ENCODE measurements around the gene HEATR5A. TPM values are rescaled to one million over a fixed set of nuclear protein-coding genes. Genes with fewer than 3 reads are reported as not detected.
A peak's percentile ranks its signal among the peaks of the same experiment; 100 is the strongest.

The HEATR5A gene
- total and polyA plus RNA-seq, 2 of the 13 experiments (the other 11 are each of a cell fraction or from before 2014, with no cell fraction given): 36.4 to 105 TPM

DNA sequence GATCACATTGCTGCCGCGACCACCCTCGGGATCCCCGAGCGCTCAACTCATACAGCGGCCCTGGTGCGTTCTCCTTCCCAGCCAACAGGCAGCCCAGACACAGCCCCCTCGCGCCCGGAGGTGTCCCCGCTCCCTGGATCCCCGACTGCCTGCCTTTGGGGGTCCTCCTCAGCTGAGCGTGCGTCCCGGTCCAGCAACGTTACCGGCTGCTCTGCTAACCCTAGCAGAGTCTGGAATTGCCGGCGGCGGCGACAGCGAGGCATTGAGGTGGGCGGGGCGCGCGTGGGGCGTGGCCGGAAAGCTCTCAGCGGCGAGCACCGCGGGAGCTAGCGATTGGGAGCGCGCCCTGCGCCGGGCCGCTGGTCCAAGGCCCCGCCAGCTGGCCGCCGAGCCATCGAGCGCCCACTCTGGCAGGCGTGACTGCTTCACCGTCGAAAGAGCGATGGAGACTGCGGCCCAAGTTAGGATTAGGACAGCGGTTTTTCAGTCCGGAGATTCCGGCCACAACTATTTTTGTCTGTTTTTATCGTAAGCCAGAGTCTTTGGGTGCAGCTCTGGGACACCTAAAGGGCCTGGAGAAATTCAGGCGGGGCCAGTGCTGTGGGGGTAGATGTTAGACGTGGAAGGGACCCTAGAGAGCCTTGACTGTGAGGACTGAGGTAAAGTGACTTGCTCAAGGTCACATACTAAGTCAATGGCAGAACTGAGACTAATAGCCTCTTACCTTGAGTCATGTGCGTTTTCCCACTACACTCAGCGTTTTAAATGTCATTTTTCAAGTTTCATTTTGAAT lies at the start of gene HEATR5A (continued):
- TF ChIP-seq, protein P1, sequence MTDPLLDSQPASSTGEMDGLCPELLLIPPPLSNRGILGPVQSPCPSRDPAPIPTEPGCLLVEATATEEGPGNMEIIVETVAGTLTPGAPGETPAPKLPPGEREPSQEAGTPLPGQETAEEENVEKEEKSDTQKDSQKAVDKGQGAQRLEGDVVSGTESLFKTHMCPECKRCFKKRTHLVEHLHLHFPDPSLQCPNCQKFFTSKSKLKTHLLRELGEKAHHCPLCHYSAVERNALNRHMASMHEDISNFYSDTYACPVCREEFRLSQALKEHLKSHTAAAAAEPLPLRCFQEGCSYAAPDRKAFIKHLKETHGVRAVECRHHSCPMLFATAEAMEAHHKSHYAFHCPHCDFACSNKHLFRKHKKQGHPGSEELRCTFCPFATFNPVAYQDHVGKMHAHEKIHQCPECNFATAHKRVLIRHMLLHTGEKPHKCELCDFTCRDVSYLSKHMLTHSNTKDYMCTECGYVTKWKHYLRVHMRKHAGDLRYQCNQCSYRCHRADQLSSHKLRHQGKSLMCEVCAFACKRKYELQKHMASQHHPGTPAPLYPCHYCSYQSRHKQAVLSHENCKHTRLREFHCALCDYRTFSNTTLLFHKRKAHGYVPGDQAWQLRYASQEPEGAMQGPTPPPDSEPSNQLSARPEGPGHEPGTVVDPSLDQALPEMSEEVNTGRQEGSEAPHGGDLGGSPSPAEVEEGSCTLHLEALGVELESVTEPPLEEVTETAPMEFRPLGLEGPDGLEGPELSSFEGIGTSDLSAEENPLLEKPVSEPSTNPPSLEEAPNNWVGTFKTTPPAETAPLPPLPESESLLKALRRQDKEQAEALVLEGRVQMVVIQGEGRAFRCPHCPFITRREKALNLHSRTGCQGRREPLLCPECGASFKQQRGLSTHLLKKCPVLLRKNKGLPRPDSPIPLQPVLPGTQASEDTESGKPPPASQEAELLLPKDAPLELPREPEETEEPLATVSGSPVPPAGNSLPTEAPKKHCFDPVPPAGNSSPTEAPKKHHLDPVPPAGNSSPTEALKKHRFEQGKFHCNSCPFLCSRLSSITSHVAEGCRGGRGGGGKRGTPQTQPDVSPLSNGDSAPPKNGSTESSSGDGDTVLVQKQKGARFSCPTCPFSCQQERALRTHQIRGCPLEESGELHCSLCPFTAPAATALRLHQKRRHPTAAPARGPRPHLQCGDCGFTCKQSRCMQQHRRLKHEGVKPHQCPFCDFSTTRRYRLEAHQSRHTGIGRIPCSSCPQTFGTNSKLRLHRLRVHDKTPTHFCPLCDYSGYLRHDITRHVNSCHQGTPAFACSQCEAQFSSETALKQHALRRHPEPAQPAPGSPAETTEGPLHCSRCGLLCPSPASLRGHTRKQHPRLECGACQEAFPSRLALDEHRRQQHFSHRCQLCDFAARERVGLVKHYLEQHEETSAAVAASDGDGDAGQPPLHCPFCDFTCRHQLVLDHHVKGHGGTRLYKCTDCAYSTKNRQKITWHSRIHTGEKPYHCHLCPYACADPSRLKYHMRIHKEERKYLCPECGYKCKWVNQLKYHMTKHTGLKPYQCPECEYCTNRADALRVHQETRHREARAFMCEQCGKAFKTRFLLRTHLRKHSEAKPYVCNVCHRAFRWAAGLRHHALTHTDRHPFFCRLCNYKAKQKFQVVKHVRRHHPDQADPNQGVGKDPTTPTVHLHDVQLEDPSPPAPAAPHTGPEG (CRISPR knock-in tag; IDR thresholded peaks at IDR 0.05): peak; percentile 95
- TF ChIP-seq PRMT3 (CRISPR knock-in tag; IDR thresholded peaks at IDR 0.05; ENCODE audit: borderline replicate concordance, low read depth) (no peak), ZSCAN9 (CRISPR knock-in tag; IDR thresholded peaks at IDR 0.05; ENCODE audit: borderline replicate concordance) (peak; percentile 97), ZNF235 (CRISPR knock-in tag; IDR thresholded peaks at IDR 0.05; ENCODE audit: borderline replicate concordance) (peak; percentile 95), ZNF724P (CRISPR knock-in tag; IDR thresholded peaks at IDR 0.05; ENCODE audit: borderline replicate concordance) (peak; percentile 99), ARNT2 (CRISPR knock-in tag; IDR thresholded peaks at IDR 0.05; ENCODE audit: low read depth) (peak; percentile 100), ELF4 (CRISPR knock-in tag; IDR thresholded peaks at IDR 0.05; ENCODE audit: borderline replicate concordance) (peak; percentile 22; the same call in 1 of the 2 replicates), NCOR1 (IDR thresholded peaks at IDR 0.05; ENCODE audit: borderline replicate concordance, low read length) (peak; percentile 21), ZNF761 (CRISPR knock-in tag; conservative IDR thresholded peaks at IDR 0.05) (peak; percentile 99), BRCA1 (CRISPR knock-in tag; IDR thresholded peaks at IDR 0.05) (peak; percentile 100), SCMH1 (CRISPR knock-in tag; IDR thresholded peaks at IDR 0.05; ENCODE audit: borderline replicate concordance) (no peak)
- TF ChIP-seq, protein P2, sequence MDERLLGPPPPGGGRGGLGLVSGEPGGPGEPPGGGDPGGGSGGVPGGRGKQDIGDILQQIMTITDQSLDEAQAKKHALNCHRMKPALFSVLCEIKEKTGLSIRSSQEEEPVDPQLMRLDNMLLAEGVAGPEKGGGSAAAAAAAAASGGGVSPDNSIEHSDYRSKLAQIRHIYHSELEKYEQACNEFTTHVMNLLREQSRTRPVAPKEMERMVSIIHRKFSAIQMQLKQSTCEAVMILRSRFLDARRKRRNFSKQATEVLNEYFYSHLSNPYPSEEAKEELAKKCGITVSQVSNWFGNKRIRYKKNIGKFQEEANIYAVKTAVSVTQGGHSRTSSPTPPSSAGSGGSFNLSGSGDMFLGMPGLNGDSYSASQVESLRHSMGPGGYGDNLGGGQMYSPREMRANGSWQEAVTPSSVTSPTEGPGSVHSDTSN (CRISPR knock-in tag; IDR thresholded peaks at IDR 0.05): no peak
- TF ChIP-seq, protein P3, sequence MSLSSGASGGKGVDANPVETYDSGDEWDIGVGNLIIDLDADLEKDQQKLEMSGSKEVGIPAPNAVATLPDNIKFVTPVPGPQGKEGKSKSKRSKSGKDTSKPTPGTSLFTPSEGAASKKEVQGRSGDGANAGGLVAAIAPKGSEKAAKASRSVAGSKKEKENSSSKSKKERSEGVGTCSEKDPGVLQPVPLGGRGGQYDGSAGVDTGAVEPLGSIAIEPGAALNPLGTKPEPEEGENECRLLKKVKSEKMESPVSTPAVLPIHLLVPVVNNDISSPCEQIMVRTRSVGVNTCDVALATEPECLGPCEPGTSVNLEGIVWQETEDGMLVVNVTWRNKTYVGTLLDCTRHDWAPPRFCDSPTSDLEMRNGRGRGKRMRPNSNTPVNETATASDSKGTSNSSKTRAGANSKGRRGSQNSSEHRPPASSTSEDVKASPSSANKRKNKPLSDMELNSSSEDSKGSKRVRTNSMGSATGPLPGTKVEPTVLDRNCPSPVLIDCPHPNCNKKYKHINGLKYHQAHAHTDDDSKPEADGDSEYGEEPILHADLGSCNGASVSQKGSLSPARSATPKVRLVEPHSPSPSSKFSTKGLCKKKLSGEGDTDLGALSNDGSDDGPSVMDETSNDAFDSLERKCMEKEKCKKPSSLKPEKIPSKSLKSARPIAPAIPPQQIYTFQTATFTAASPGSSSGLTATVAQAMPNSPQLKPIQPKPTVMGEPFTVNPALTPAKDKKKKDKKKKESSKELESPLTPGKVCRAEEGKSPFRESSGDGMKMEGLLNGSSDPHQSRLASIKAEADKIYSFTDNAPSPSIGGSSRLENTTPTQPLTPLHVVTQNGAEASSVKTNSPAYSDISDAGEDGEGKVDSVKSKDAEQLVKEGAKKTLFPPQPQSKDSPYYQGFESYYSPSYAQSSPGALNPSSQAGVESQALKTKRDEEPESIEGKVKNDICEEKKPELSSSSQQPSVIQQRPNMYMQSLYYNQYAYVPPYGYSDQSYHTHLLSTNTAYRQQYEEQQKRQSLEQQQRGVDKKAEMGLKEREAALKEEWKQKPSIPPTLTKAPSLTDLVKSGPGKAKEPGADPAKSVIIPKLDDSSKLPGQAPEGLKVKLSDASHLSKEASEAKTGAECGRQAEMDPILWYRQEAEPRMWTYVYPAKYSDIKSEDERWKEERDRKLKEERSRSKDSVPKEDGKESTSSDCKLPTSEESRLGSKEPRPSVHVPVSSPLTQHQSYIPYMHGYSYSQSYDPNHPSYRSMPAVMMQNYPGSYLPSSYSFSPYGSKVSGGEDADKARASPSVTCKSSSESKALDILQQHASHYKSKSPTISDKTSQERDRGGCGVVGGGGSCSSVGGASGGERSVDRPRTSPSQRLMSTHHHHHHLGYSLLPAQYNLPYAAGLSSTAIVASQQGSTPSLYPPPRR (CRISPR knock-in tag; IDR thresholded peaks at IDR 0.05; ENCODE audit: borderline replicate concordance): peak; percentile 93
- TF ChIP-seq, protein P4, sequence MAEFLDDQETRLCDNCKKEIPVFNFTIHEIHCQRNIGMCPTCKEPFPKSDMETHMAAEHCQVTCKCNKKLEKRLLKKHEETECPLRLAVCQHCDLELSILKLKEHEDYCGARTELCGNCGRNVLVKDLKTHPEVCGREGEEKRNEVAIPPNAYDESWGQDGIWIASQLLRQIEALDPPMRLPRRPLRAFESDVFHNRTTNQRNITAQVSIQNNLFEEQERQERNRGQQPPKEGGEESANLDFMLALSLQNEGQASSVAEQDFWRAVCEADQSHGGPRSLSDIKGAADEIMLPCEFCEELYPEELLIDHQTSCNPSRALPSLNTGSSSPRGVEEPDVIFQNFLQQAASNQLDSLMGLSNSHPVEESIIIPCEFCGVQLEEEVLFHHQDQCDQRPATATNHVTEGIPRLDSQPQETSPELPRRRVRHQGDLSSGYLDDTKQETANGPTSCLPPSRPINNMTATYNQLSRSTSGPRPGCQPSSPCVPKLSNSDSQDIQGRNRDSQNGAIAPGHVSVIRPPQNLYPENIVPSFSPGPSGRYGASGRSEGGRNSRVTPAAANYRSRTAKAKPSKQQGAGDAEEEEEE (CRISPR knock-in tag; IDR thresholded peaks at IDR 0.05; ENCODE audit: borderline replicate concordance): no peak; the same call in 1 of the 2 replicates
